CD4-positive, alpha-beta memory T cell (primary cell): Measurements from ENCODE around the gene TMEM225B. TPM values are rescaled to one million over a fixed set of nuclear protein-coding genes. Genes with fewer than 3 reads are reported as not detected.
"Not testable (repeated sequence)": the region's sequence is repeated elsewhere in the genome, so short reads cannot be mapped to it uniquely, and the experiment has no call there.

Experiments used
- CTCF ChIA-PET: fragments of 350-600 bp; sonication (Branson Sonifier 250); formaldehyde crosslinking; loops from one replicate; lab custom pipeline; 2021; ENCODE audit warnings: inconsistent platforms; ENCODE audit not compliant: partially characterized antibody; lab: Charles Lee
- POLR2A ChIA-PET: fragments of 350-600 bp; sonication (Branson Sonifier 250); formaldehyde crosslinking; loops from one replicate; lab custom pipeline; 2021; ENCODE audit not compliant: partially characterized antibody; lab: Charles Lee
- DNase-seq, 5 donors: peaks; one replicate each; pipeline versions ENCODE4 v3.0.0 to v3.0.0-alpha.2; 2020 to 2022; ENCODE audit warnings: mixed read lengths in 1 of 5
- H3K27ac ChIP-seq: one replicate; pipeline ENCODE4 v1.7.0; 2013; ENCODE audit warnings: low read depth, low read length
- H3K27me3 ChIP-seq: 2 replicates; pipeline ENCODE4 v1.7.0; 2013; ENCODE audit warnings: mild to moderate bottlenecking, low read length, moderate library complexity; ENCODE audit not compliant: insufficient read depth
- H3K36me3 ChIP-seq: 2 replicates; pipeline ENCODE4 v1.7.0; 2013; ENCODE audit warnings: mild to moderate bottlenecking, low read length, moderate library complexity; ENCODE audit not compliant: insufficient read depth
- H3K4me1 ChIP-seq: 2 replicates; pipeline ENCODE4 v1.7.0; 2013; ENCODE audit warnings: mild to moderate bottlenecking, low read length, moderate library complexity; ENCODE audit not compliant: insufficient read depth
- H3K4me3 ChIP-seq, 2 donors: one replicate each; pipeline ENCODE4 v1.7.0; 2013; ENCODE audit warnings: low read length in 2 of 2, mild to moderate bottlenecking in 1 of 2
- H3K9me3 ChIP-seq, 2 donors: one replicate each; pipeline ENCODE4 v1.7.0; 2013; ENCODE audit warnings: low read length in 2 of 2, control low read depth in 1 of 2; ENCODE audit not compliant: control insufficient read depth in 1 of 2
- H3K27ac Mint-ChIP-seq, 7 donors: one replicate each; pipeline ENCODE4 v1.8.0; 2020 to 2021; ENCODE audit warnings: mixed read lengths in 7 of 7, mild to moderate bottlenecking in 6 of 7, inconsistent platforms in 3 of 7, moderate library complexity in 3 of 7
- H3K27me3 Mint-ChIP-seq, 2 donors: one replicate each; pipeline ENCODE4 v1.8.0; 2020 to 2021; ENCODE audit warnings: mixed read lengths in 2 of 2
- H3K36me3 Mint-ChIP-seq, 2 donors: one replicate each; pipeline ENCODE4 v1.8.0; 2020 to 2021; ENCODE audit warnings: mixed read lengths in 2 of 2, inconsistent platforms in 1 of 2, mild to moderate bottlenecking in 1 of 2
- H3K4me1 Mint-ChIP-seq, 4 donors: one replicate each; pipeline ENCODE4 v1.8.0; 2020 to 2021; ENCODE audit warnings: mixed read lengths in 4 of 4, mild to moderate bottlenecking in 1 of 4
- H3K4me3 Mint-ChIP-seq, 8 donors: one replicate each; pipeline ENCODE4 v1.8.0; 2020 to 2021; ENCODE audit warnings: mixed read lengths in 8 of 8, mild to moderate bottlenecking in 7 of 8, moderate library complexity in 6 of 8, inconsistent platforms in 3 of 8
- H3K9me3 Mint-ChIP-seq, 8 donors: one replicate each; pipeline ENCODE4 v1.8.0; 2020 to 2021; ENCODE audit warnings: mixed read lengths in 8 of 8, mild to moderate bottlenecking in 5 of 8, inconsistent platforms in 3 of 8, moderate library complexity in 1 of 8
- intact Hi-C: fragments of 100-400 bp; cut with micrococcal nuclease; formaldehyde crosslinking; loops from one replicate; pipeline ENCODE4 v1.15.1; 2023
- polyA plus RNA-seq, 2 donors: library from polyadenylated mRNA; unstranded; fragments of 300-500 nt; fragmentation: Illumina TruSeq; gene quantifications; one replicate each; pipeline ENCODE4 v1.2.3, GENCODE V29; 2021
- total RNA-seq, 2 experiments: library from RNA; stranded (reverse); gene quantifications; one replicate each; pipeline ENCODE4 v1.2.3, GENCODE V29; 2021

The TMEM225B gene
- total and polyA plus RNA-seq, 4 experiments from 2014 or later, result 0.61 to 1.1 (median 1.0) TPM

- ChIA-PET POLR2A (no interaction called here), CTCF (no interaction called here)
- Histone ChIP-seq H3K9me3 (no peaks in the 10 kb centered on the region), H3K4me3 (no peak overlapping the region), H3K27ac (no peak overlapping the region), H3K36me3 (peaks cover 57% of the 10 kb centered on the region), H3K4me1 (peaks cover 27% of the 10 kb centered on the region), H3K27me3 (no peaks in the 10 kb centered on the region)
- no peak for DNase-seq
- Mint-ChIP-seq H3K4me1 (peaks cover 27 to 58% (median 45%) of the 10 kb centered on the region in 4 donors), H3K4me3 (peak overlapping the region in 2 of 8 donors; percentile 28 to 46), H3K27me3 (no peaks in the 10 kb centered on the region), H3K36me3 (peaks cover 45 to 77% of the 10 kb centered on the region in 2 donors), H3K27ac (peak overlapping the region in 3 of 7 donors; percentile 3 to 84 (median 13)), H3K9me3 (no peaks in the 10 kb centered on the region)
- intact Hi-C loops, result no loop called here
Measured at GRCh38 chr7:99561737-99562051, 36.4 kb upstream of the TMEM225B start.

DNA sequence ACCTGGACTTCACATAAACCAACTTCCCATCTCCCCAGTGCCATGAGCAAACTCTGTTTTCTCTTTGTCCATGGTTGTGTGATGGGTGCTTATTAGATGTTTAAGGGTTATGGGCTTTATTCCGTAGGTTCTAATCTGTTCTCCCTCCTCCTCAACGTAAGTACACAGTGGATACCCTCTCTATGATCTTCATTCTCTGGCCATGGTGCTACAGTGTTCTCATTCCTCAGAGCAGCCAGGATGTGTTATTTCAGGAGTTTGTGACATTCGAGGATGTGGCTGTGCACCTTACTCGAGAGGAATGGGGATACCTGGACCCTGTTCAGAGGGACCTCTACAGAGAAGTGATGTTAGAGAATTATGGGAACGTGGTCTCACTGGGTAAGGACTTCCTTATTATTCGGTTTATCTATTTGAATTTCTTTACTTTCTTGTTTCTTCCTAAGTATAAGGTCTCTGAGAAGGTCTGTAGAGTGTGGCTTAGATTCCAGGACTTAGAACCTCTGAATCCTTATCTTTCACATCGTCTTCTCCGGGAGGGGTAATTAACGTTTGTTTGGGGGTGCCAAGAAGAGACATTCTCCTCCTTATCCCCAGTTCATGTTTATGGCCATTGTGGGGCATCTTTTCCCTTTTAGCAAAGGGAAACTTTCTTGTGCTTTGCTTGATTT, 35.8 kb upstream of the TMEM225B start:
- H3K4me3 ChIP-seq, result no peak overlapping the region
- no peak for DNase-seq
- no peaks in the 10 kb centered on the region for H3K27me3 ChIP-seq
- Mint-ChIP-seq H3K27me3 (no peaks in the 10 kb centered on the region), H3K4me1 (peaks cover 25 to 53% (median 41%) of the 10 kb centered on the region in 4 donors), H3K4me3 (peak overlapping the region in 2 of 8 donors; percentile 28 to 46), H3K9me3 (no peaks in the 10 kb centered on the region), H3K36me3 (peaks cover 45 to 75% of the 10 kb centered on the region in 2 donors), H3K27ac (peak overlapping the region in 6 of 7 donors; percentile 2 to 84 (median 64))
- ChIA-PET CTCF (no interaction called here), POLR2A (no interaction called here)
- intact Hi-C loops, result no loop called here
- H3K36me3 ChIP-seq, result peaks cover 57% of the 10 kb centered on the region
- H3K9me3 ChIP-seq, result no peaks in the 10 kb centered on the region
- H3K27ac ChIP-seq, result no peak overlapping the region
- H3K4me1 ChIP-seq, result peaks cover 22% of the 10 kb centered on the region

DNA sequence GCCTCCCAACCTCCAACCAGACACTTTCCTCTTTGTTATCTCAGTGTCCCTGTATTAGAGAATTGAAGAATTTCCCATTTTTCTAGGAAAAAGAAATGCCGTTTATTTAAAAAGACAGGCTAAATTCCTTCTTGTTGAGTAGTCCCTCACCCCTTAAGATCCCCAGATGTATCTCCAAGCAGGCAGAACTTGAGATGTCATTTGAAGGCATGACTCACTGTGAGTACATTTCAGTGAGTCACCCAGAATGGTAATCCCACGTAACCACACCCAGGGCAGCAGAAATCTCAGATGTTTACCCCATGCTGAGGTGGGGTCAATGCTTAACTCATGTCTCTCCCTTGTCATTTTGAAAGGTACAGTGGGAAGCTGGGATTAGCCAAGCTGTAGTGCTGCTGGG, 35.2 kb upstream of the TMEM225B start:
- Histone ChIP-seq H3K9me3 (no peaks in the 10 kb centered on the region), H3K27ac (no peak overlapping the region), H3K4me1 (peaks cover 18% of the 10 kb centered on the region), H3K4me3 (no peak overlapping the region), H3K36me3 (peaks cover 57% of the 10 kb centered on the region), H3K27me3 (no peaks in the 10 kb centered on the region)
- Mint-ChIP-seq H3K27me3 (no peaks in the 10 kb centered on the region), H3K9me3 (no peaks in the 10 kb centered on the region), H3K4me1 (peaks cover 22 to 47% (median 37%) of the 10 kb centered on the region in 4 donors), H3K36me3 (peaks cover 45 to 72% of the 10 kb centered on the region in 2 donors), H3K27ac (peak overlapping the region in 4 of 7 donors; percentile 3 to 81 (median 41)), H3K4me3 (peak overlapping the region in 1 of 8 donors; percentile 46)
- intact Hi-C loops, result no loop called here
- CTCF ChIA-PET, result no interaction called here
- peak in 1 of 5 donors; percentile 51 for DNase-seq
- POLR2A ChIA-PET, result no interaction called here

- no peak for DNase-seq
- no peak overlapping the region for H3K4me3 ChIP-seq
- peaks cover 19 to 40% (median 32%) of the 10 kb centered on the region in 4 donors for H3K4me1 Mint-ChIP-seq
- peaks cover 42 to 67% of the 10 kb centered on the region in 2 donors for H3K36me3 Mint-ChIP-seq
- peaks cover 18% of the 10 kb centered on the region for H3K4me1 ChIP-seq
- intact Hi-C loops, result no loop called here
- no peak overlapping the region for H3K27ac ChIP-seq
- H3K4me3 Mint-ChIP-seq, result peak overlapping the region in 1 of 8 donors; percentile 13
- H3K27me3 Mint-ChIP-seq, result no peaks in the 10 kb centered on the region
- ChIA-PET POLR2A (no interaction called here), CTCF (no interaction called here)
- H3K27me3 ChIP-seq, result no peaks in the 10 kb centered on the region
- no peaks in the 10 kb centered on the region for H3K9me3 ChIP-seq
- no peaks in the 10 kb centered on the region for H3K9me3 Mint-ChIP-seq
- peak overlapping the region in 3 of 7 donors; percentile 23 to 59 (median 45) for H3K27ac Mint-ChIP-seq
- peaks cover 57% of the 10 kb centered on the region for H3K36me3 ChIP-seq
Measured at GRCh38 chr7:99563650-99564049, 34.4 kb upstream of the TMEM225B start.

- Mint-ChIP-seq H3K27ac (peak overlapping the region in 1 of 7 donors; percentile 25), H3K4me1 (peaks cover 9 to 27% (median 12%) of the 10 kb centered on the region in 4 donors), H3K36me3 (peaks cover 44 to 70% of the 10 kb centered on the region in 2 donors)
- CTCF ChIA-PET, intact Hi-C loops, H3K27ac ChIP-seq, H3K9me3 ChIP-seq, H3K9me3 Mint-ChIP-seq, H3K4me3 ChIP-seq, H3K4me3 Mint-ChIP-seq, H3K4me1 ChIP-seq, H3K27me3 ChIP-seq, DNase-seq, H3K27me3 Mint-ChIP-seq: not testable (repeated sequence)
- POLR2A ChIA-PET, result interaction anchor here (1.5 kb wide), 1 partner anchor 10 kb away, joined by 5 read pairs; the partner anchor contains the start of gene ZNF655
- peaks cover 32% of the 10 kb centered on the region for H3K36me3 ChIP-seq
Measured at GRCh38 chr7:99568770-99569169, 29.3 kb upstream of the TMEM225B start.

DNA sequence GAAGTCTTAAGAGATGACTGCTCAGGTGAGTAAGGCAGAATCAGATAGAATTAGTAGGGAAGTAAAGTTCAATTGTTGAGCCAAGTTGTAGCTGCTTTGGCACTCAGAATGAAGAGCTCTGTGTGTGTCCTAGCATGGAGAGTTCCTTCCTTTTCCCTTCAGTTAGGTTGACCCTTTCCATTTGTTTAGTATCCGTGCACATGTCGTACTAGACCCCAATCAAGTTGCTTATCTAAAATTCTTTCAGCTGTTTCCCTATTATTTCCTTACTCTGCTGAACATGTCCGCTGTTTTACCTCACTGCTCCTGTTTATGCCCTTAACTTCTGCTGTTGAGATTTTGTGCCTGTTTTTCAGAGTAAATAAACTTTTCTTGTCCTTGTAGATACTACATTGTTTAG, 26.3 kb upstream of the TMEM225B start:
- ChIA-PET POLR2A (interaction anchor here (1.5 kb wide), 1 partner anchor 13 kb away, joined by 8 read pairs; the partner anchor contains the start of gene ZNF655), CTCF (no interaction called here)
- Mint-ChIP-seq H3K27me3 (no peaks in the 10 kb centered on the region), H3K4me3 (no peak overlapping the region), H3K27ac (peak overlapping the region in 1 of 7 donors; percentile 19), H3K9me3 (no peaks in the 10 kb centered on the region), H3K4me1 (peaks cover 0 to 13% (median 3%) of the 10 kb centered on the region in 4 donors), H3K36me3 (peaks cover 29 to 53% of the 10 kb centered on the region in 2 donors)
- H3K4me1 ChIP-seq, result no peaks in the 10 kb centered on the region
- no peak overlapping the region for H3K4me3 ChIP-seq
- H3K27ac ChIP-seq, result no peak overlapping the region
- no peak for DNase-seq
- H3K27me3 ChIP-seq, result no peaks in the 10 kb centered on the region
- no peaks in the 10 kb centered on the region for H3K9me3 ChIP-seq
- peaks cover 9% of the 10 kb centered on the region for H3K36me3 ChIP-seq
- intact Hi-C loops, result no loop called here

GRCh38 chr7:99573257-99573656, 24.8 kb upstream of the TMEM225B start:
- no peak overlapping the region for H3K27ac ChIP-seq
- H3K36me3 ChIP-seq, result peaks cover 9% of the 10 kb centered on the region
- H3K9me3 Mint-ChIP-seq, result no peaks in the 10 kb centered on the region
- intact Hi-C loops, result no loop called here
- CTCF ChIA-PET, result no interaction called here
- H3K27me3 Mint-ChIP-seq, result no peaks in the 10 kb centered on the region
- no peak overlapping the region for H3K4me3 ChIP-seq
- no peaks in the 10 kb centered on the region for H3K9me3 ChIP-seq
- H3K27me3 ChIP-seq, result no peaks in the 10 kb centered on the region
- H3K27ac Mint-ChIP-seq, result peak overlapping the region in 2 of 7 donors; percentile 35 to 58
- H3K4me1 Mint-ChIP-seq, result peaks cover 0 to 13% (median 4%) of the 10 kb centered on the region in 4 donors
- POLR2A ChIA-PET, result interaction anchor here (1.5 kb wide), 1 partner anchor 15 kb away, joined by 8 read pairs; the partner anchor contains the start of gene ZNF655
- H3K4me1 ChIP-seq, result no peaks in the 10 kb centered on the region
- H3K4me3 Mint-ChIP-seq, result no peak overlapping the region
- DNase-seq, result no peak
- peaks cover 29 to 49% of the 10 kb centered on the region in 2 donors for H3K36me3 Mint-ChIP-seq
